CD4-positive, alpha-beta T cell treated with Interleukin-12 subunit alpha and Interleukin-12 subunit beta, for 1 hour (primary cell): ENCODE measurements around the gene FN1.

ENCODE experiments used
- DNase-seq: peaks from one replicate; pipeline ENCODE4 v3.0.0-alpha.2; 2020

Gene FN1

GRCh38 chr2:215441560-215442400 lies 5.9 kb upstream of the FN1 start:
- no peak for DNase-seq

- no peak for DNase-seq
Measured at GRCh38 chr2:215439980-215440512, 4.2 kb upstream of the FN1 start.

GRCh38 chr2:215439404-215439803 lies 3.5 kb upstream of the FN1 start:
- DNase-seq, result no peak

- no peak for DNase-seq
Measured at GRCh38 chr2:215437614-215438013, 1.7 kb upstream of the FN1 start.

GRCh38 chr2:215436705-215437565 lies 1.1 kb upstream of the FN1 start:
- no peak for DNase-seq

GRCh38 chr2:215435280-215435869 lies 493 bp downstream of the FN1 start:
- no peak for DNase-seq

- DNase-seq, result no peak
Measured at GRCh38 chr2:215434447-215435279, 1.2 kb downstream of the FN1 start.

- no peak for DNase-seq
Measured at GRCh38 chr2:215432759-215433594, 2.9 kb downstream of the FN1 start.

GRCh38 chr2:215431778-215432758 lies 3.8 kb downstream of the FN1 start:
- DNase-seq, result no peak

- DNase-seq, result no peak
Measured at GRCh38 chr2:215431290-215431689, 4.6 kb downstream of the FN1 start.

GRCh38 chr2:215430528-215431187 lies 5.2 kb downstream of the FN1 start:
- DNase-seq, result no peak

- no peak for DNase-seq
Measured at GRCh38 chr2:215429424-215429823, 6.4 kb downstream of the FN1 start.

- no peak for DNase-seq
Measured at GRCh38 chr2:215428060-215428910, 7.6 kb downstream of the FN1 start.

- DNase-seq, result no peak
Measured at GRCh38 chr2:215427585-215427984, 8.3 kb downstream of the FN1 start.

- DNase-seq, result no peak
Measured at GRCh38 chr2:215425021-215425782, 10.7 kb downstream of the FN1 start.

- no peak for DNase-seq
Measured at GRCh38 chr2:215423928-215424540, 11.8 kb downstream of the FN1 start.

GRCh38 chr2:215423234-215423633 lies 12.6 kb downstream of the FN1 start:
- no peak for DNase-seq
